DND-41 (cell line): ENCODE results near the gene SLC17A4.

Experiments used
- ATAC-seq: fragments of 200-7000 bp; cut with Tn5 transposase; 3 replicates; pipeline ENCODE4 v1.9.1; 2021; ENCODE audit warnings: low read depth; ENCODE audit not compliant: insufficient read depth
- DNase-seq: peaks from one replicate; pipeline ENCODE4 v3.0.0-alpha.2; 2020
- H2AFZ ChIP-seq: 2 replicates; pipeline ENCODE4 v1.6.0; 2012; ENCODE audit warnings: low read depth, low read length
- H3K27ac ChIP-seq: 2 replicates; pipeline ENCODE4 v1.5.1; 2012; ENCODE audit warnings: low read length, inconsistent platforms
- H3K27me3 ChIP-seq: fragments of 200-600 bp; sonication (generic); 2 replicates; pipeline ENCODE4 v1.6.0; 2012; ENCODE audit warnings: low read length, mild to moderate bottlenecking, inconsistent platforms; ENCODE audit not compliant: insufficient read depth, poor library complexity
- H3K36me3 ChIP-seq: 2 replicates; pipeline ENCODE4 v1.5.1; 2012; ENCODE audit warnings: low read length, inconsistent platforms; ENCODE audit not compliant: insufficient read depth
- H3K4me1 ChIP-seq: 2 replicates; pipeline ENCODE4 v1.5.1; 2012; ENCODE audit warnings: mild to moderate bottlenecking, low read length; ENCODE audit not compliant: insufficient read depth
- H3K4me2 ChIP-seq: 2 replicates; pipeline ENCODE4 v1.6.0; 2012; ENCODE audit warnings: mild to moderate bottlenecking, moderate library complexity, low read length, inconsistent platforms; ENCODE audit not compliant: insufficient read depth
- H3K4me3 ChIP-seq, 2 experiments: fragments of 200-600 bp in 1 of 2; shearing (Covaris generic) in 1 of 2; 2 replicates each; pipeline ENCODE4 v1.5.1; 2012 to 2016; ENCODE audit warnings: inconsistent platforms in 2 of 2, low read length in 2 of 2, mild to moderate bottlenecking in 2 of 2, low read depth in 1 of 2, moderate library complexity in 1 of 2
- H3K79me2 ChIP-seq: 2 replicates; pipeline ENCODE4 v1.6.0; 2012; ENCODE audit warnings: low read length, inconsistent platforms; ENCODE audit not compliant: insufficient read depth
- H3K9ac ChIP-seq: 2 replicates; pipeline ENCODE4 v1.6.0; 2012; ENCODE audit warnings: low read depth, mild to moderate bottlenecking, inconsistent platforms, low read length, moderate library complexity
- H3K9me3 ChIP-seq: 2 replicates; pipeline ENCODE4 v1.5.1; 2012; ENCODE audit warnings: low read length, moderate library complexity, mild to moderate bottlenecking, inconsistent platforms; ENCODE audit not compliant: insufficient read depth, severe bottlenecking
- H4K20me1 ChIP-seq: 2 replicates; pipeline ENCODE4 v1.6.0; 2012; ENCODE audit warnings: low read length; ENCODE audit not compliant: insufficient read depth
- EZH2 ChIP-seq: IDR thresholded peaks from 3 replicates; pipeline ENCODE4 v1.6.1; 2012; ENCODE audit warnings: borderline replicate concordance, low read depth, mild to moderate bottlenecking, moderate library complexity, low read length, inconsistent platforms; ENCODE audit not compliant: severe bottlenecking
- TF ChIP-seq, protein P1 (sequence below): IDR thresholded peaks from 2 replicates; pipeline ENCODE4 v1.5.1; 2012; ENCODE audit warnings: borderline replicate concordance, low read length, moderate library complexity, mild to moderate bottlenecking; ENCODE audit not compliant: poor library complexity, severe bottlenecking; ENCODE audit errors: extremely low read depth

Gene SLC17A4

DNA sequence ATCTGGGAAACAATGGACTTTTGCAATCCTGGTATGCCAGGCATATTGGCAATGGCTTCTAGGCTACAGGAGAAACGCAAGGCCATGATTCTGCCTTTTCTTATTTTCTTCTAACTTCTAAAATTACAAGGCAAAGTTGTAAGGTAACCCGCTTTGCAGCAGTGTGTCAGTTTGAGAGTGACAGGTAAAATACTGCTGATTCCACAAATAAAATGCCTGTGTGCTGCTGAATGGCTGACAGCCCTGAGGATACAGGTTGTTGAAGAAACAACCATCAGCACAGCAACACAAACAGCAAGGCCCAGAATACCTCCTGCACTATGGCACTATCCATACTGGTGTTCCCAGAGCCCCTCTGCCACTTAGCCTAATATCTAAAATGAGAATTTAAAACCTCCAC, 40.2 kb downstream of the SLC17A4 start:
- TF ChIP-seq, protein P1, sequence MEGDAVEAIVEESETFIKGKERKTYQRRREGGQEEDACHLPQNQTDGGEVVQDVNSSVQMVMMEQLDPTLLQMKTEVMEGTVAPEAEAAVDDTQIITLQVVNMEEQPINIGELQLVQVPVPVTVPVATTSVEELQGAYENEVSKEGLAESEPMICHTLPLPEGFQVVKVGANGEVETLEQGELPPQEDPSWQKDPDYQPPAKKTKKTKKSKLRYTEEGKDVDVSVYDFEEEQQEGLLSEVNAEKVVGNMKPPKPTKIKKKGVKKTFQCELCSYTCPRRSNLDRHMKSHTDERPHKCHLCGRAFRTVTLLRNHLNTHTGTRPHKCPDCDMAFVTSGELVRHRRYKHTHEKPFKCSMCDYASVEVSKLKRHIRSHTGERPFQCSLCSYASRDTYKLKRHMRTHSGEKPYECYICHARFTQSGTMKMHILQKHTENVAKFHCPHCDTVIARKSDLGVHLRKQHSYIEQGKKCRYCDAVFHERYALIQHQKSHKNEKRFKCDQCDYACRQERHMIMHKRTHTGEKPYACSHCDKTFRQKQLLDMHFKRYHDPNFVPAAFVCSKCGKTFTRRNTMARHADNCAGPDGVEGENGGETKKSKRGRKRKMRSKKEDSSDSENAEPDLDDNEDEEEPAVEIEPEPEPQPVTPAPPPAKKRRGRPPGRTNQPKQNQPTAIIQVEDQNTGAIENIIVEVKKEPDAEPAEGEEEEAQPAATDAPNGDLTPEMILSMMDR = no peak
- TF ChIP-seq EZH2 = no peak
- no peak for DNase-seq
- H4K20me1 ChIP-seq = no peaks in the 10 kb centered on the region

GRCh38 chr6:25801436-25801835, 46.9 kb downstream of the SLC17A4 start:
- no peak for DNase-seq
- no peaks in the 10 kb centered on the region for H3K79me2 ChIP-seq
- no peaks in the 10 kb centered on the region for H3K9me3 ChIP-seq
- H3K4me1 ChIP-seq = no peaks in the 10 kb centered on the region
- ATAC-seq = no peak
- H3K27ac ChIP-seq = no peak overlapping the region
- peaks cover 9% of the 10 kb centered on the region for H3K27me3 ChIP-seq
- no peak overlapping the region for H3K4me2 ChIP-seq
- H4K20me1 ChIP-seq = no peaks in the 10 kb centered on the region
- H2AFZ ChIP-seq = no peak overlapping the region
- H3K36me3 ChIP-seq = no peaks in the 10 kb centered on the region
- no peak overlapping the region for H3K4me3 ChIP-seq
- H3K9ac ChIP-seq = no peak overlapping the region
- TF ChIP-seq EZH2 = no peak
- TF ChIP-seq, protein P1 = no peak

More for the DNA sequence above, 40.2 kb downstream of the SLC17A4 start:
- Histone ChIP-seq H3K9me3 (no peaks in the 10 kb centered on the region), H3K4me2 (no peak overlapping the region), H3K4me3 (no peak overlapping the region), H3K4me1 (no peaks in the 10 kb centered on the region), H3K79me2 (no peaks in the 10 kb centered on the region), H3K9ac (no peak overlapping the region), H3K27ac (no peak overlapping the region), H2AFZ (no peak overlapping the region), H3K36me3 (no peaks in the 10 kb centered on the region), H3K27me3 (peaks cover 17% of the 10 kb centered on the region)
- no peak for ATAC-seq

- no peaks in the 10 kb centered on the region for H3K79me2 ChIP-seq
- H3K4me3 ChIP-seq = no peak overlapping the region
- no peak overlapping the region for H3K27ac ChIP-seq
- H3K9me3 ChIP-seq = no peaks in the 10 kb centered on the region
- TF ChIP-seq EZH2 = no peak
- TF ChIP-seq, protein P1 = no peak
- ATAC-seq = no peak
- H3K4me2 ChIP-seq = no peak overlapping the region
- H3K4me1 ChIP-seq = no peaks in the 10 kb centered on the region
- H3K27me3 ChIP-seq = no peaks in the 10 kb centered on the region
- H2AFZ ChIP-seq = no peak overlapping the region
- no peaks in the 10 kb centered on the region for H3K36me3 ChIP-seq
- no peak overlapping the region for H3K9ac ChIP-seq
- H4K20me1 ChIP-seq = no peaks in the 10 kb centered on the region
- no peak for DNase-seq
These were observed 50.3 kb downstream of the SLC17A4 start for GRCh38 chr6:25804804-25805203.

DNA sequence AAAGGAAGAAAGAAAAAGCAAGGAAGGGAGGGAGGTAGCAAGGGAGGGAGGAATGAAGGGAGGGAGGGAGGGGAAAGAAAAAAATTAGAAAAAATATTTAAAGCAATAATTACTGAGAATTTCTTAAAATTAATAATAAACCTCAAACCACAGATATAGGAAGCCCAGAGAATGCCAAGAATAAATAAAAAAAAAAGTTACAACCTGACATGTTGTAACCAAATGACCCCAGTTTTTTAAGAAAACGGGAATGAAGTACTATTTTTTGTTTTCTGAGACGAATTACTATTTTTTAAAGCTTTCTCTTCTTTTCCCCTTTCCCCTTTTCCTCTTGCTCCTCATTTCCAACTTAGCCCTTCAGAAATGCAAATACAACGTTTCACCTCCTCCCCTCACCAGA, 60.7 kb downstream of the SLC17A4 start:
- Histone ChIP-seq H2AFZ (no peak overlapping the region), H3K36me3 (no peaks in the 10 kb centered on the region), H3K9ac (no peak overlapping the region), H3K4me2 (no peak overlapping the region), H3K9me3 (no peaks in the 10 kb centered on the region), H3K79me2 (no peaks in the 10 kb centered on the region), H3K4me1 (no peaks in the 10 kb centered on the region), H3K27ac (no peak overlapping the region), H3K4me3 (no peak overlapping the region), H3K27me3 (no peaks in the 10 kb centered on the region), H4K20me1 (no peaks in the 10 kb centered on the region)
- ATAC-seq = no peak
- DNase-seq = no peak
- no peak for TF ChIP-seq EZH2
- TF ChIP-seq, protein P1 = no peak
